Measurements from ENCODE around the gene GRPEL1. TPM values are rescaled to one million over a fixed set of nuclear protein-coding genes. Genes with fewer than 3 reads are reported as not detected.

GRPEL1 gene
- total RNA-seq, 2 experiments from 2014 or later, result 27.4 to 43.7 TPM

DNA sequence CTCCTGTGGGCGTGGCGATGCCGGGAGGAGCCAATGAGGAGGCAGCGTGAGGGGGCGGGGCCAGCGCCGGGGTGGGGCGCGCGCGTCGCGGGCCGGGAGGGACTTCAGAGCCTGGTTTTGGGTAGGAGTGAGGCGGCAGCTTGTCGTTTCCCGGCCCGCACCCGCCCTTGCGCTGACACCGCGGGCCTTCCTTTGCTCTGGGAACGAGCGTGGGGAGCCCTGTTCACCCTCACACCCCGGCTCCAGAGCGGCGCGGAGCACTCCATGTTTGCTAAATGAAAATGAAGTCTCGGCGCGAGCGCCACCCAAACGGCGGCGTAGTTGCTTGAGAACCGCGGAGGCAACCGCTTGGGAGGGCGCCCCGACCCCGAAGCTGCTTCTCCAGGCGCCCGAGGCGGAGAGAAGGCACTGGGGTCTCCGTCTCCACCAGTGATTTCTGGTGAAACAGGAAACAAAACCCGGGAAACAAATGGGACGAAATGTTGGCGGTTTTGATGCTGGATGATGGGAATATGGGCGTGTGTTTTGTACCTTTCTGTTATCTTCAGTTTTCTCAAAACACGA, 497 bp upstream of the GRPEL1 start:
- Histone ChIP-seq H3K4me3 (ENCODE audit: low read depth, low read length, poor library complexity, severe bottlenecking) (peak overlapping the region; percentile 94), H4K20me1 (ENCODE audit: insufficient read depth, low read length) (peaks cover 12% of the 10 kb centered on the region; the same call in 1 of the 2 replicates), H3K4me2 (ENCODE audit: low read length) (peak overlapping the region; percentile 70), H2AFZ (ENCODE audit: low read length) (peak overlapping the region; percentile 68), H3K79me2 (ENCODE audit: insufficient read depth, low read depth, low read length) (peaks cover 39% of the 10 kb centered on the region), H3K9me2 (ENCODE audit: insufficient read depth, low read length) (no peaks in the 10 kb centered on the region), H3K4me1 (ENCODE audit: insufficient read depth, low read length, poor library complexity, severe bottlenecking) (peaks cover 27% of the 10 kb centered on the region), H3K27ac (ENCODE audit: low read depth, low read length, poor library complexity, severe bottlenecking) (peak overlapping the region; percentile 50), H3K36me3 (ENCODE audit: insufficient read depth, low read length) (peaks cover 28% of the 10 kb centered on the region), H3K9me3 (ENCODE audit: low read length) (no peaks in the 10 kb centered on the region)
- DNase-seq (ENCODE audit: low spot score), result no peak
- TSS peak; percentile 87 for BruUV-seq (replicated peaks)
- ChIA-PET POLR2A (interaction anchor here (0.7 to 2.4 kb wide), 14 partner anchors 10 to 351 kb away, joined by 3 to 8 read pairs (median 4); partner anchors contain the start of genes TADA2B and TBC1D14), CTCF (ENCODE audit: unreplicated experiment) (interaction anchor here (0.5 to 1.3 kb wide), 4 partner anchors 14 to 930 kb away, joined by 3 to 7 read pairs (median 4); no protein-coding TSS in a partner anchor)
- TF ChIP-seq, protein P1, sequence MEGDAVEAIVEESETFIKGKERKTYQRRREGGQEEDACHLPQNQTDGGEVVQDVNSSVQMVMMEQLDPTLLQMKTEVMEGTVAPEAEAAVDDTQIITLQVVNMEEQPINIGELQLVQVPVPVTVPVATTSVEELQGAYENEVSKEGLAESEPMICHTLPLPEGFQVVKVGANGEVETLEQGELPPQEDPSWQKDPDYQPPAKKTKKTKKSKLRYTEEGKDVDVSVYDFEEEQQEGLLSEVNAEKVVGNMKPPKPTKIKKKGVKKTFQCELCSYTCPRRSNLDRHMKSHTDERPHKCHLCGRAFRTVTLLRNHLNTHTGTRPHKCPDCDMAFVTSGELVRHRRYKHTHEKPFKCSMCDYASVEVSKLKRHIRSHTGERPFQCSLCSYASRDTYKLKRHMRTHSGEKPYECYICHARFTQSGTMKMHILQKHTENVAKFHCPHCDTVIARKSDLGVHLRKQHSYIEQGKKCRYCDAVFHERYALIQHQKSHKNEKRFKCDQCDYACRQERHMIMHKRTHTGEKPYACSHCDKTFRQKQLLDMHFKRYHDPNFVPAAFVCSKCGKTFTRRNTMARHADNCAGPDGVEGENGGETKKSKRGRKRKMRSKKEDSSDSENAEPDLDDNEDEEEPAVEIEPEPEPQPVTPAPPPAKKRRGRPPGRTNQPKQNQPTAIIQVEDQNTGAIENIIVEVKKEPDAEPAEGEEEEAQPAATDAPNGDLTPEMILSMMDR (conservative IDR thresholded peaks at IDR 0.05; ENCODE audit: low read length), result peak; percentile 45; the same call in 1 of the 2 replicates
- TF ChIP-seq EZH2phosphoT487 (IDR thresholded peaks at IDR 0.05; ENCODE audit: borderline replicate concordance, low read depth, low read length), result no peak
- intact Hi-C loops (cut with micrococcal nuclease; ENCODE audit: unreplicated experiment), result loop anchor here (1.0 to 2.0 kb wide), 6 partner anchors 81 to 394 kb away; partner anchors contain the start of genes BLOC1S4, KIAA0232 and TBC1D14

DNA sequence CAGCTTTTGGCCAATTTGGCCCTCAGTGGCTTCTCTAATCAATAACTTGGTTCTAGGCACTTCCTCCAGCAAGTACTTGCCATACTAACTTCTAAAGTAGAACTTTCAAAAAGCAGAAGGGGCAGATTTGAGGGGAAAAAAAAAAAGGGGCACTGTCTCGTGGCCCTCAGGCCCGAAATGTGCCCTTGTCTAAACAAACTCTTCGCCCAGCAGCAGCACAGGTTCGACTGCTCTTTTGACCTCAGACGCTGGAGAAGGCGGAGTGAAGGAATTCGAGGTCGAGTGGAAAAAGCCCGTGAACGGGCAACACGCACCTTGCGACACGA, 775 bp downstream of the GRPEL1 start:
- BruUV-seq (replicated peaks), result no TSS peak
- peak overlapping the region; percentile 59; the same call in 1 of the 2 replicates for H2AFZ ChIP-seq (ENCODE audit: low read length)
- no peak overlapping the region for H3K27ac ChIP-seq (ENCODE audit: low read depth, low read length, poor library complexity, severe bottlenecking)
- TF ChIP-seq EZH2phosphoT487 (IDR thresholded peaks at IDR 0.05; ENCODE audit: borderline replicate concordance, low read depth, low read length), result no peak
- TF ChIP-seq, protein P1 (conservative IDR thresholded peaks at IDR 0.05; ENCODE audit: low read length), result no peak
- H3K9me3 ChIP-seq (ENCODE audit: low read length), result no peaks in the 10 kb centered on the region
- no peaks in the 10 kb centered on the region for H3K9me2 ChIP-seq (ENCODE audit: insufficient read depth, low read length)
- peak overlapping the region; percentile 86 for H3K4me2 ChIP-seq (ENCODE audit: low read length)
- peaks cover 38% of the 10 kb centered on the region for H3K36me3 ChIP-seq (ENCODE audit: insufficient read depth, low read length)
- peaks cover 12% of the 10 kb centered on the region; the same call in 1 of the 2 replicates for H4K20me1 ChIP-seq (ENCODE audit: insufficient read depth, low read length)
- CTCF ChIA-PET (ENCODE audit: unreplicated experiment), result interaction anchor here (1.1 kb wide), 1 partner anchor 53 kb away, joined by 3 read pairs; no protein-coding TSS in a partner anchor
- intact Hi-C loops (cut with micrococcal nuclease; ENCODE audit: unreplicated experiment), result loop anchor here (1.0 kb wide), 1 partner anchor 23 kb away; no protein-coding TSS in a partner anchor
- H3K4me1 ChIP-seq (ENCODE audit: insufficient read depth, low read length, poor library complexity, severe bottlenecking), result peaks cover 27% of the 10 kb centered on the region
- peak overlapping the region; percentile 94 for H3K4me3 ChIP-seq (ENCODE audit: low read depth, low read length, poor library complexity, severe bottlenecking)
- DNase-seq (ENCODE audit: low spot score), result no peak
- peaks cover 39% of the 10 kb centered on the region for H3K79me2 ChIP-seq (ENCODE audit: insufficient read depth, low read depth, low read length)
- POLR2A ChIA-PET, result interaction anchor here (0.7 to 2.6 kb wide), 11 partner anchors 10 to 351 kb away, joined by 3 to 9 read pairs (median 4); partner anchors contain the start of gene TADA2B

DNA sequence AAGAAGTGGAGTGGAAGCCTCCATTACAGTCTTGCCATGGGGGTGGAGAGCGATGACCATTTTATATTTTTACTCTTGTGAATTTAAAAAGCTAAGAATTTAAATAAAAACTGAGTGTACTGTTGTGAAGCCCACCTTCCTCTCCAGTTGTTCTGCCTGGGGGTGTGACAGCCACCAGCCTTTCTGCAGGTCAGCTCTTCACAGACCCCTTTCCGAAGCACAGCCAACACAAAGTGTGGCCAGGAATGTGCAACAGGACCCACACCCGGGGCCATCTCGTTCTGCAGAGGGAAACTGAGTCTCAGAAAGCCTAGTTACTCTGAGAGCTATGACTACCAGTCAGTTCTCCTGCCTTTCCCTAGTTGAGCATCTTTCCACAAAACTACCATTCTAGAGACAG, 1.4 kb downstream of the GRPEL1 start:
- Histone ChIP-seq H3K4me3 (ENCODE audit: low read depth, low read length, poor library complexity, severe bottlenecking) (peak overlapping the region; percentile 94), H3K4me2 (ENCODE audit: low read length) (peak overlapping the region; percentile 86), H4K20me1 (ENCODE audit: insufficient read depth, low read length) (peaks cover 12% of the 10 kb centered on the region; the same call in 1 of the 2 replicates), H3K9me2 (ENCODE audit: insufficient read depth, low read length) (no peaks in the 10 kb centered on the region), H2AFZ (ENCODE audit: low read length) (no peak overlapping the region), H3K4me1 (ENCODE audit: insufficient read depth, low read length, poor library complexity, severe bottlenecking) (peaks cover 27% of the 10 kb centered on the region), H3K79me2 (ENCODE audit: insufficient read depth, low read depth, low read length) (peaks cover 39% of the 10 kb centered on the region), H3K27ac (ENCODE audit: low read depth, low read length, poor library complexity, severe bottlenecking) (no peak overlapping the region), H3K36me3 (ENCODE audit: insufficient read depth, low read length) (peaks cover 44% of the 10 kb centered on the region), H3K9me3 (ENCODE audit: low read length) (no peaks in the 10 kb centered on the region)
- BruUV-seq (replicated peaks), result TSS peak; percentile 69
- ChIA-PET CTCF (ENCODE audit: unreplicated experiment) (no interaction called here), POLR2A (interaction anchor here (1.4 to 2.6 kb wide), 5 partner anchors 10 to 350 kb away, joined by 3 to 9 read pairs (median 5); partner anchors contain the start of genes TADA2B and TBC1D14)
- TF ChIP-seq, protein P1 (conservative IDR thresholded peaks at IDR 0.05; ENCODE audit: low read length), result no peak
- no peak for TF ChIP-seq EZH2phosphoT487 (IDR thresholded peaks at IDR 0.05; ENCODE audit: borderline replicate concordance, low read depth, low read length)
- intact Hi-C loops (cut with micrococcal nuclease; ENCODE audit: unreplicated experiment), result no loop called here
- DNase-seq (ENCODE audit: low spot score), result no peak

All from OCI-LY7 (cell line).